Endothelial cell of umbilical vein (primary cell): ENCODE measurements around the gene REL. TPM values are rescaled to one million over a fixed set of nuclear protein-coding genes. Genes with fewer than 3 reads are reported as not detected.
A peak's percentile ranks its signal among the peaks of the same experiment; 100 is the strongest.

Experiments
- BruUV-seq: library from RNA; stranded (reverse); fragments of 400-500 nt; replicated peaks from 2 replicates; lab custom pipeline; 2021; lab: Mats Ljungman, UMichigan
- CTCF ChIA-PET: fragments of 300-600, 350-600 bp; sonication (Branson Sonifier 250); formaldehyde crosslinking; loops from one replicate; lab custom pipeline; 2021; ENCODE audit warnings: antibody characterized with exemption, inconsistent platforms; lab: Charles Lee
- POLR2A ChIA-PET: fragments of 300-600, 350-600 bp; sonication (Branson Sonifier 250); formaldehyde crosslinking; loops from one replicate; lab custom pipeline; 2021; ENCODE audit warnings: antibody characterized with exemption, inconsistent platforms; lab: Charles Lee
- DNase-seq: peaks from one replicate; pipeline ENCODE4 v3.0.0-alpha.2; 2011; ENCODE audit warnings: low read depth, low spot score
- FAIRE-seq: peaks from 2 replicates; lab custom pipeline; 2011; peaks lifted over from hg19 to GRCh38; lab: Jason Lieb, UNC
- H2AFZ ChIP-seq: 2 replicates; pipeline ENCODE4 v1.6.0; 2012; ENCODE audit warnings: low read depth, low read length, control low read depth, inconsistent platforms
- H3K27ac ChIP-seq: 2 replicates; pipeline ENCODE4 v1.5.1; 2011; ENCODE audit warnings: low read depth, mild to moderate bottlenecking, control low read depth, low read length, moderate library complexity; ENCODE audit not compliant: insufficient read depth
- H3K27me3 ChIP-seq, 2 experiments: 2 replicates each; pipeline versions ENCODE4 v1.6.0 to v1.6.1; 2011; ENCODE audit warnings: low read length in 2 of 2, mixed read lengths in 1 of 2; ENCODE audit not compliant: control insufficient read depth in 2 of 2, insufficient read depth in 2 of 2
- H3K36me3 ChIP-seq, 2 experiments: 2 replicates in 1 of 2; 3 replicates in 1 of 2; pipeline ENCODE4 v1.5.1; 2011; ENCODE audit warnings: low read length in 2 of 2, mild to moderate bottlenecking in 1 of 2, moderate library complexity in 1 of 2; ENCODE audit not compliant: control insufficient read depth in 2 of 2, insufficient read depth in 2 of 2; ENCODE audit errors: extremely low read depth in 1 of 2
- H3K4me1 ChIP-seq: 3 replicates; pipeline ENCODE4 v1.5.1; 2011; ENCODE audit warnings: mild to moderate bottlenecking, low read length; ENCODE audit not compliant: control insufficient read depth, insufficient read depth; ENCODE audit errors: extremely low read depth
- H3K4me2 ChIP-seq: 2 replicates; pipeline ENCODE4 v1.6.1; 2011; ENCODE audit warnings: low read length, control low read depth, mixed read lengths; ENCODE audit not compliant: insufficient read depth
- H3K4me3 ChIP-seq, 3 experiments: fragments of 200-600 bp in 1 of 3; sonication (generic), shearing (Covaris generic) in 1 of 3; replicated peaks in 1 of 3; 2 replicates each; pipeline ENCODE4 v1.5.1; 2011 to 2016; ENCODE audit warnings: control low read depth in 3 of 3, low read length in 3 of 3, mild to moderate bottlenecking in 2 of 3, inconsistent platforms in 1 of 3, low read depth in 1 of 3, moderate library complexity in 1 of 3; ENCODE audit not compliant: insufficient read depth in 1 of 3
- H3K79me2 ChIP-seq: 2 replicates; pipeline ENCODE4 v1.6.0; 2012; ENCODE audit warnings: low read length, inconsistent platforms; ENCODE audit not compliant: control insufficient read depth, insufficient read depth
- H3K9ac ChIP-seq: replicated peaks from 2 replicates; pipeline ENCODE3; 2011; ENCODE audit warnings: low read length, control low read depth; ENCODE audit not compliant: insufficient read depth; ENCODE audit errors: extremely low read depth
- H3K9me1 ChIP-seq: replicated peaks from 3 replicates; pipeline ENCODE4 v1.6.0; 2011; ENCODE audit warnings: mild to moderate bottlenecking, low read length; ENCODE audit not compliant: control insufficient read depth, insufficient read depth; ENCODE audit errors: extremely low read depth
- H3K9me3 ChIP-seq: replicated peaks from 2 replicates; pipeline ENCODE4 v1.5.1; 2012; ENCODE audit warnings: low read length, inconsistent platforms; ENCODE audit not compliant: control insufficient read depth, insufficient read depth
- H4K20me1 ChIP-seq: replicated peaks from 2 replicates; pipeline ENCODE3; 2011; ENCODE audit warnings: mild to moderate bottlenecking, low read length; ENCODE audit not compliant: control insufficient read depth, insufficient read depth; ENCODE audit errors: extremely low read depth
- CTCF ChIP-seq, 2 donors: IDR thresholded peaks; 1 replicate in 1 of 2; 2 replicates in 1 of 2; pipeline ENCODE4 v1.5.1; 2011; ENCODE audit warnings: low read length in 2 of 2, mild to moderate bottlenecking in 2 of 2, moderate library complexity in 2 of 2, control low read depth in 1 of 2, inconsistent platforms in 1 of 2, low read depth in 1 of 2; ENCODE audit not compliant: insufficient read depth in 1 of 2; ENCODE audit errors: extremely low read depth in 1 of 2
- EZH2 ChIP-seq: IDR thresholded peaks from 2 replicates; pipeline ENCODE4 v1.6.1; 2012; ENCODE audit warnings: borderline replicate concordance, low read depth, mild to moderate bottlenecking, moderate library complexity, low read length, inconsistent platforms; ENCODE audit not compliant: severe bottlenecking
- FOS ChIP-seq: IDR thresholded peaks from 2 replicates; pipeline ENCODE4 v1.6.1; 2011; ENCODE audit warnings: mild to moderate bottlenecking, low read length, moderate library complexity, borderline replicate concordance; ENCODE audit not compliant: insufficient read depth
- GATA2 ChIP-seq: IDR thresholded peaks from 2 replicates; pipeline ENCODE4 v1.7.0; 2011; ENCODE audit warnings: low read depth, mild to moderate bottlenecking, moderate library complexity, mixed read lengths, low read length; ENCODE audit not compliant: insufficient read length, insufficient read depth
- JUN ChIP-seq: IDR thresholded peaks from 2 replicates; pipeline ENCODE4 v1.6.1; 2011; ENCODE audit warnings: borderline replicate concordance, low read depth; ENCODE audit not compliant: insufficient read length, insufficient read depth
- MYC ChIP-seq: IDR thresholded peaks from one replicate; pipeline ENCODE4 v1.6.1; 2011; ENCODE audit warnings: mild to moderate bottlenecking, low read depth, low read length
- POLR2A ChIP-seq: IDR thresholded peaks from 2 replicates; pipeline ENCODE4 v1.6.1; 2012; ENCODE audit warnings: low read depth, mild to moderate bottlenecking, control low read depth, low read length
- POLR2AphosphoS5 ChIP-seq: IDR thresholded peaks from 2 replicates; pipeline ENCODE4 v1.6.1; 2012; ENCODE audit warnings: low read depth, mild to moderate bottlenecking, control low read depth, low read length, moderate library complexity; ENCODE audit not compliant: insufficient read depth
- dilution Hi-C: fragments of 300-500 bp; cut with MboI; formaldehyde crosslinking; loops from one replicate; pipeline ENCODE4 v1.15.0; 2019; ENCODE audit warnings: low sequenced_read_pairs; ENCODE audit not compliant: extremely low pct_ligation_motif_present
- intact Hi-C: fragments of 100-400 bp; cut with micrococcal nuclease; formaldehyde crosslinking; loops from one replicate; pipeline ENCODE4 v1.10.0; 2022
- polyA plus RNA-seq, 4 experiments: library from polyadenylated mRNA; depleted of rRNA in 3 of 4; stranded (reverse) in 3 of 4; unstranded in 1 of 4; fragments of >200 nt; gene quantifications; 2 replicates each; pipeline versions ENCODE4 v1.2.1 to v1.2.3, GENCODE V29; 2011 to 2012; ENCODE audit warnings: missing spikeins in 1 of 4
- total RNA-seq: library from RNA; stranded (reverse); gene quantifications from 2 replicates; pipeline ENCODE4 v1.2.3, GENCODE V29; 2021
- TF ChIP-seq, protein P1 (sequence below): IDR thresholded peaks from 2 replicates; pipeline ENCODE4 v1.6.1; 2011; ENCODE audit not compliant: insufficient read depth, insufficient read length

REL gene
- total and polyA plus RNA-seq, 2 donors (not counting 3 experiments of a cell fraction or from before 2014, with no cell fraction given), result 3.5 to 12.8 TPM

DNA sequence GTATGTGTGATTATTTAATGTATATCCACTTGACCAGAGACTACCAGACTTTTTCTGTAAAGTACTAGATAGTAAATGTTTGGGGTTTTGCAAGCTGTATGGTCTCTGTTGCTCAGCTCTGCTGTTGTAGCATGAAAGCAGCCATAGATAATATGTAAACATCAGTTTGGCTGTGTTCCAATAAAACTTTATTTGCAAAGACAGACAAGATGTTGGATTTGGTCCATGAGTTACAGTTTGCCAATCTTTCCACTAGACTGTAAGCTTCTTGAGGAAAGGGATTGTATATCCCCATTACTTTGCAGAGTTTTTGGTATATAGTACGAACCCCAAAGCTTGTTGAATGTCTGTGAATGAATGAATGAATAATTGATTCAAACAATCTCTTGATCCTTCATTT is 17.2 kb downstream of the REL start:
- Histone ChIP-seq H3K9me1 (no peaks in the 10 kb centered on the region), H3K9me3 (no peaks in the 10 kb centered on the region), H4K20me1 (no peaks in the 10 kb centered on the region), H3K27ac (no peak overlapping the region), H3K79me2 (no peaks in the 10 kb centered on the region), H3K27me3 (no peaks in the 10 kb centered on the region), H3K9ac (no peak overlapping the region), H3K4me3 (no peak overlapping the region), H3K4me1 (no peaks in the 10 kb centered on the region), H3K4me2 (no peak overlapping the region), H3K36me3 (peaks cover 4% of the 10 kb centered on the region in 2 experiments), H2AFZ (no peak overlapping the region)
- FAIRE-seq (no peak), DNase-seq (no peak)
- no TSS peak for BruUV-seq
- dilution Hi-C loops, result no loop called here
- TF ChIP-seq EZH2 (no peak), GATA2 (no peak)
- CTCF ChIA-PET, result interaction anchor here (0.9 kb wide), 1 partner anchor 11 kb away, joined by 3 read pairs; no protein-coding TSS in a partner anchor
- intact Hi-C loops, result no loop called here
- POLR2A ChIA-PET, result no interaction called here

DNA sequence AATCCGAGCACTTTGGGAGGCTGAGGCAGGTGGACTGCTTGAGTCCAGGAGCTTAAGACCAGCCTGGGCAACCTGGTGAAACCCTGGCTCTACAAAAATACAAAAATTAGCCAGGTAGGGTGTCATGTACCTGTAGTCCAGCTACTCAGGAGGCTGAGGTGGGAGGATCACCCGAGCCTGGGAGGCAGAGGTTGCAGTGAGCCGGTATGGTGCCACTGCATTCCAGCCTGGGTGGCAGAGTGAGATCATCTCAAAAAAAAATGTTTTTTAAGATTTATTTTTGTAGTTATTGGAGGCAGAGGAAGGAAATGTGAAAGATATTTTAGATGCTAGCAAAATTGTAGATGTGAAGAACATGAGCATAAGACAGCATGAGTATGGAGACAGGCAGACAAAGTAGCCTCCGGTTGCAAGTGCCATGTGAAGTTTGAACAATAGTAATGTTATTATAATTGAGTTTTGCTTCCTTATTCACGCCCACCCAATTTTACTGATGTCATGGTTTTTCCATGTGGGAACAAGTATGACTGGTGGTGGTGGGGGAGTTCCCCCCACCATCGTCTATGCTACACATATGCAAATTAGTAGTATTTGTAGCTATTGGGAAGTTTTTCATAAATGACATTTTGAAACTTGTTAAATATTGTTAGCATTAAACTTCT is 18.0 kb downstream of the REL start:
- no peak for TF ChIP-seq EZH2
- TF ChIP-seq GATA2, result no peak
- no peak for TF ChIP-seq CTCF (IDR thresholded peaks at IDR 0.05; ENCODE audit: extremely low read depth in 1 of 2, insufficient read depth in 1 of 2, low read depth in 1 of 2, low read length in 2 of 2)
- TF ChIP-seq JUN, result no peak
- no peak for TF ChIP-seq POLR2AphosphoS5
- TF ChIP-seq, protein P1, sequence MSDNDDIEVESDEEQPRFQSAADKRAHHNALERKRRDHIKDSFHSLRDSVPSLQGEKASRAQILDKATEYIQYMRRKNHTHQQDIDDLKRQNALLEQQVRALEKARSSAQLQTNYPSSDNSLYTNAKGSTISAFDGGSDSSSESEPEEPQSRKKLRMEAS, result no peak
- no peak for TF ChIP-seq FOS
- no peak for TF ChIP-seq MYC
- no peak for TF ChIP-seq POLR2A
- no peak overlapping the region for H3K9ac ChIP-seq
- no peaks in the 10 kb centered on the region for H3K9me1 ChIP-seq
- H3K27ac ChIP-seq, result no peak overlapping the region
- intact Hi-C loops, result no loop called here
- dilution Hi-C loops, result no loop called here
- no peak overlapping the region for H2AFZ ChIP-seq
- FAIRE-seq (no peak), DNase-seq (peak; percentile 44)
- H4K20me1 ChIP-seq, result no peaks in the 10 kb centered on the region
- H3K4me1 ChIP-seq, result no peaks in the 10 kb centered on the region
- no peaks in the 10 kb centered on the region for H3K79me2 ChIP-seq
- CTCF ChIA-PET, result interaction anchor here (0.9 kb wide), 1 partner anchor 12 kb away, joined by 3 read pairs; no protein-coding TSS in a partner anchor
- H3K4me2 ChIP-seq, result no peak overlapping the region
- H3K9me3 ChIP-seq, result no peaks in the 10 kb centered on the region
- H3K36me3 ChIP-seq, result peaks cover 0 to 4% of the 10 kb centered on the region in 2 experiments
- no peak overlapping the region for H3K4me3 ChIP-seq
- H3K27me3 ChIP-seq, result no peaks in the 10 kb centered on the region
- POLR2A ChIA-PET, result no interaction called here
- BruUV-seq, result no TSS peak
